Measurements from ENCODE around the gene DUSP28.
A peak's percentile ranks its signal among the peaks of the same experiment; 100 is the strongest.

The DUSP28 gene

DNA sequence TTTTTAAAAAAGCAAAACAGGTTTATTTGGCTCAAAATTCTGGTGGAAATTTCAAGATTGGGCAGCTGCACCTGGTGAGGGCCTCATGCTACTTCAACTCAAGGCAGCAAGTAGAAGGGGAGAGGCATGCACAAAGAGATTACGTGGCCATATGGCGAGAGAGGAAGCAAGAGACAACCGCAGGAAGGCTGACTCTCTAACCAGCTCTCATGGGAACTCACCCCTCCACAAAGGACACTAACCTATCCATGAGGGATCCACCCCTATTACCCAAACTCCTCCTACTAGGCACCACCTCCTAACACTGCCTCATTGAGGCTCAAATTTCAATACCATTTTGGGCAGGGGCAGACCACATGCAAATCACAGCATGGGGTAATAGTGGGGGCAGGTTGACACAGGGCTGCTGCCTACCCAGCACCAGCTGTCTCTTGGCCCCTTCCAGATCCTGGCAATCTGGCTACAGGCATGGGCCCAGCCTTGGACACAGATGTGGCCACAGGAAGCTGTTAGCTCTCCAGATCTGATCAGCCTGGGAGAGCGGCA lies 24.4 kb downstream of the DUSP28 start:
- no peak overlapping the region for H3K27ac ChIP-seq
- DNase-seq (ENCODE audit: low read depth, low spot score), result no peak

GRCh38 chr2:240585101-240585500 lies 24.9 kb downstream of the DUSP28 start:
- H3K27ac ChIP-seq, result no peak overlapping the region
- no peak for DNase-seq (ENCODE audit: low read depth, low spot score)

GRCh38 chr2:240585681-240586197 lies 25.6 kb downstream of the DUSP28 start:
- H3K27ac ChIP-seq, result peak overlapping the region; percentile 73
- DNase-seq (ENCODE audit: low read depth, low spot score), result no peak

- peak within 1 kb of the TSS; percentile 73 for H3K27ac ChIP-seq
- peak; percentile 78 for DNase-seq (ENCODE audit: low read depth, low spot score)
Measured at GRCh38 chr2:240586198-240586918, 26.2 kb downstream of the DUSP28 start, which contains the start of gene CAPN10. CAPN10 (plus strand) TSS chr2:240586734; CDS start chr2:240586912, 178 bp downstream.

DNA sequence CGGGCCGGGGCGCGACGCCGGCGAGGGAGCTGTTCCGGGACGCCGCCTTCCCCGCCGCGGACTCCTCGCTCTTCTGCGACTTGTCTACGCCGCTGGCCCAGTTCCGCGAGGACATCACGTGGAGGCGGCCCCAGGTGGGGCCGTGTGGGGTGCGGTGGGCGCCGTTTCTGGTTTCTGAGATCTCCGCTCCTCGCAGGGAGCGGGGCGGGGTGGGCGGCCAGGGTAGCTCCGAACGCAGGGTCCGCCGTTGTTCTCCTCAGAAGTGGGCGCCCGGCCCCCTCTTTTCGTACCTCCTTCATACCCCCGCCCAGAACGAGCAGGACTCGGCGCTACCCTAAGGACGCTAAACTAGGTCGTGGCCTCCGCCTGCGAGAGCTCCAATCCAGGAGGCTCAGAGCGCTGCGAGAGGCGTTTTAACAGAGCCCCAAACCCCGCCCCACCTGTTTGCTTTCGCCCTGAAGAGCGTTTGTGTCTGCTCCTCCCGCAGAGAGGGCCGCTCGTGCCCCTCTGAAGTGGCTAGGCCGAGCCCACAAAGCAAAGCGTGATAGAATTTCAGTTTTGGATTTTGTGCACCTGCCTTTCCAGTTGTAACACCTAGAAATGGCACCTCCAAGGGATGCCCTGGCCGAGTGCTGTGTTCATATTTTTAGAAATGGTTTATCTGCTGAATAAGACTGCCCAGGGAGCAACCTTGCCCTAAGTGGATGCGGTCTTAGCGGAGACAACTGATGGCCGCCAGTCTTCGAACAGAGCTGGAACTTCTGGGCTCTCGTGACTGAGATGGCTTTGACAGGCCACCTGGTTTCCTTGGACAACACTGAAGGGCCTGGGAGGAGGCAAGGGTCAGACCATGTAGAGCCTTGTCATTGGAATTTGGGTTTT lies 27.0 kb downstream of the DUSP28 start:
- no peak for DNase-seq (ENCODE audit: low read depth, low spot score)
- peak overlapping the region; percentile 73 for H3K27ac ChIP-seq

GRCh38 chr2:240588006-240588655 lies 28.0 kb downstream of the DUSP28 start:
- DNase-seq (ENCODE audit: low read depth, low spot score), result no peak

GRCh38 chr2:240588669-240589068 lies 28.5 kb downstream of the DUSP28 start:
- no peak overlapping the region for H3K27ac ChIP-seq
- no peak for DNase-seq (ENCODE audit: low read depth, low spot score)

More at GRCh38 chr2:240588006-240588655, 28.0 kb downstream of the DUSP28 start:
- H3K27ac ChIP-seq, result no peak overlapping the region

DNA sequence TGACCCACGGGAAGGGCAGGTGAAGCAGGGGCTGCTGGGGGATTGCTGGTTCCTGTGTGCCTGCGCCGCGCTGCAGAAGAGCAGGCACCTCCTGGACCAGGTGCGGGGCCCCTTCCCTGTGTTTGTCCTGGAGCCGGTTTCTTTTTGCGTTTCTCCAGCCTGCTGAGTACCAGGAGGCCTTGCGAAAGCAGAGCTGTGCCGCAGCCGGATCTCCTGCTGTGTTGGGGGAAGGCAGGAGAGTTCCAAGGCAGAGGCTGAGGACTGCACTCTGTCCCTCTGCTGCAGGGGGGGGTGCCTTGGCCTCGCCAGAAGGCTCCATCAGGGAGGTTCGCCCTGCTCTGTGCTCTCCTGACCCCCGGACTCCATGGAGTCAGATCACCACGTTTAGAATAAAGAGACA lies 29.2 kb downstream of the DUSP28 start:
- H3K27ac ChIP-seq, result no peak overlapping the region
- DNase-seq (ENCODE audit: low read depth, low spot score), result no peak

DNA sequence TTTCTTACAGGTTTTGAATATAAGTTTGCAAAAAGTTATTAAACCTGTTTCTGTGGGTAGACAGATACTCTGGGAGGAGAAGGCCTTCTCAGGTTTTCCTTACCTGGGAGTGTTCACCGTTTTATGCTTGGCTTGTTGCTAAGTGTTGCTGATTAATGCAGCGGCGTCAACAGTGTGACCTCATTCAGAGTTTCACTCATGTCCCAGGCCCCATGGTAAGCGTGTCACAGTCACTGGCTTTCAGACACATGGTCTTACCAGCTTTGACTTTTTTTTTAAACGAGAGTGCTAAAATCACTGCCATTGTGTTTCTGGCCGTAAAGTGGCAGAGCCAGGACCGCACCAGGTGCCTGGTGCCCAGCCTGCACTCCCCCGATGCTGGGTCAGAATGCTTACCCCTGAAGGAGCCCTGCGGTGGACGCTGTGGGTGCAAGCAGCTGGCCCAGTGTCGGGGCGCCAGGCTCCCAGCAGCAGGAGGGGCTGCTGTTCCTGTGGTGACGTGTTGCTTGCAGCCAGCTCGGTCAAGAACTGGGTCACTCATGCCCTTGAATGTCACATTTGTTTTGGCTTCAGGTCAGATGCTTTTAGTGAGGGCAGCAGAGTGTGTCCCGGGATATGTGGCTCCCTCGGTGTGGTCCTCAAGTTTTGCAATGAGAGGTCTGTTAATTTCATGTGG lies 29.8 kb downstream of the DUSP28 start:
- H3K27ac ChIP-seq, result no peak overlapping the region

GRCh38 chr2:240590681-240591111 lies 30.5 kb downstream of the DUSP28 start:
- H3K27ac ChIP-seq, result no peak overlapping the region
- DNase-seq (ENCODE audit: low read depth, low spot score), result no peak

More for the DNA sequence above, 29.8 kb downstream of the DUSP28 start:
- no peak for DNase-seq (ENCODE audit: low read depth, low spot score)

DNA sequence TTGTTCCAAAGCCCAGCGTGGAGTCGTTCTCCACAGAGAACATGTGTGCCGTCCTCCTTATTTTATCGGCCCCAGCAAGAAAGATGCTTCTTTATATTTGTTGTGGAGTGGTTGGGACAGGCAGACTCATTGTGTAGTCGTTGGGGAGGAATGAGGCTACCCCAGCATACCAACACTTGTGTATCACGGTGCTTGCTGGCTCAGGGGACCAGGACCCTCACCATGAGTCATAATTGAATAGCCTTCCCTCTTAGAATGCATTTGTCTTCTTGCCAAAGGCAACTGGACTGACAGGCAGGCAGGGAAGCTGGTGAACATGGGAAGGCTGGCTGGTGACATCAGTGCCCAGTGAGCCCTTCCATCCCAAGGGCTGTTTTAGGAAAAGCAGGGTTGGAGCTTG lies 31.1 kb downstream of the DUSP28 start:
- H3K27ac ChIP-seq, result no peak overlapping the region
- DNase-seq (ENCODE audit: low read depth, low spot score), result no peak

DNA sequence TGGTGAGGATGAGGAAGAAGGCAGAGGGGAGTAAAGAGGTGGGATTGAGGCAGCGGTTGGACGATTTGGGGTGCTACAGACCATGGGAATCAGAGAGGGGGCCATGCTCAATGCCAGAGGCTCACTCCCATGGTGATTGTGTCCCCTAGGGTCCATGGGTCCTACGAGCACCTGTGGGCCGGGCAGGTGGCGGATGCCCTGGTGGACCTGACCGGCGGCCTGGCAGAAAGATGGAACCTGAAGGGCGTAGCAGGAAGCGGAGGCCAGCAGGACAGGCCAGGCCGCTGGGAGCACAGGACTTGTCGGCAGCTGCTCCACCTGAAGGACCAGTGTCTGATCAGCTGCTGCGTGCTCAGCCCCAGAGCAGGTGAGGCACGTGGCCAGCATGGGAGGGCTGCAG lies 31.6 kb downstream of the DUSP28 start:
- H3K27ac ChIP-seq, result no peak overlapping the region
- no peak for DNase-seq (ENCODE audit: low read depth, low spot score)

GRCh38 chr2:240593026-240593702 lies 33.0 kb downstream of the DUSP28 start:
- no peak for DNase-seq (ENCODE audit: low read depth, low spot score)
- H3K27ac ChIP-seq, result no peak overlapping the region

GRCh38 chr2:240593703-240594451 lies 33.7 kb downstream of the DUSP28 start:
- no peak for DNase-seq (ENCODE audit: low read depth, low spot score)
- no peak overlapping the region for H3K27ac ChIP-seq

GRCh38 chr2:240594511-240595380 lies 34.6 kb downstream of the DUSP28 start:
- H3K27ac ChIP-seq, result no peak overlapping the region
- no peak for DNase-seq (ENCODE audit: low read depth, low spot score)

DNA sequence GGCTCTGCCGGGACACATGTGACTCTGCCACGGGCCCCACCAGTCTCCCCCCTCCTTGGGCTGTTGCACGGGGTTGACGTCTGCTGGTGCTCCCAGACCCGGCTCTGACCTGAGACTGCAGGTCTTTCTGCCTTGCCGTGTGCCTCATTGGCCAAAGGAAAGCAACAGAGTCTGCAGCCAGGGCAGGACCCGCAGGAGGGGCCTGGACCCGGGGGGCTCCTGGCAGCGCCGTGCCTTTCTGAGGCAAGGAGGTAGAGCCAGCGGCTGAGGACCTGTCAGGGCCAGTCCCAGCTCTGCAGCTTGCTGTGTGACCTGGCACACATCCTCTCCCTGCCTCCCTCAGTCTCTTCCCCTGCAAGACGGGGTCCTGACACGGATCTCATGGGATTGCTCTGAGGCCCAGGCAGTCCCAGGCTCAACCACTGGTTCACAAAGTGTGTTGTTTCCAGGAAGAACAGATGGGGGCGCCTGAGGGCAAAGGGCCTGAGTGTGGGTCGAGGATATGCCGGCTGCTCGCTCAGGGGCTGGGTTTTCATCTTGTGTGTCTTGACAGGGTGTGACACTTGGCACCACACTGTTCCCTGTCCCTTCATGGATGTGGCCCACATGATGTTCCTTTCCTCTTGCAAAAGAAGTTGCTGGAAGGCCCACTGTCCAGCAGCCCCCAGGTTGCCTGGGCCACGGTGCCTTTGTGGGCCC lies 35.4 kb downstream of the DUSP28 start:
- no peak for DNase-seq (ENCODE audit: low read depth, low spot score)

GRCh38 chr2:240596080-240596460 lies 35.9 kb downstream of the DUSP28 start:
- DNase-seq (ENCODE audit: low read depth, low spot score), result no peak

More for the DNA sequence above, 35.4 kb downstream of the DUSP28 start:
- no peak overlapping the region for H3K27ac ChIP-seq

More at GRCh38 chr2:240596080-240596460, 35.9 kb downstream of the DUSP28 start:
- no peak overlapping the region for H3K27ac ChIP-seq
